GM12878 (cell line): Measurements from ENCODE around the gene NF1. TPM values are rescaled to one million over a fixed set of nuclear protein-coding genes. Genes with fewer than 3 reads are reported as not detected.

ENCODE experiments used
- ATAC-seq: fragments of 200-7000 bp; cut with Tn5 transposase; 3 replicates; pipeline ENCODE4 v1.9.1; 2020; ENCODE audit warnings: mild to moderate bottlenecking, moderate library complexity
- BruUV-seq: library from RNA; stranded (reverse); fragments of 400-500 nt; replicated peaks from 2 replicates; lab custom pipeline; 2021; lab: Mats Ljungman, UMichigan
- CTCF ChIA-PET: fragments of 300-600 bp; sonication (Branson Sonifier 250); formaldehyde crosslinking; extraction: SDS; loops from one replicate; lab custom pipeline; 2021; ENCODE audit warnings: inconsistent platforms; lab: Yijun Ruan, JAX
- POLR2A ChIA-PET: fragments of 350-600 bp; formaldehyde crosslinking; extraction: SDS; loops from one replicate; lab custom pipeline; 2021; ENCODE audit warnings: inconsistent platforms; lab: Charles Lee
- RAD21 ChIA-PET: fragments of 300-600 bp; sonication (Branson Sonifier 250); formaldehyde crosslinking; loops from one replicate; lab custom pipeline; 2023; ENCODE audit warnings: antibody characterized with exemption; ENCODE audit not compliant: unreplicated experiment; lab: Charles Lee
- SMC1A ChIA-PET: fragments of 300-600 bp; sonication (Branson Sonifier 250); formaldehyde crosslinking; loops from one replicate; lab custom pipeline; 2023; ENCODE audit not compliant: unreplicated experiment, uncharacterized antibody; lab: Charles Lee
- DNase-seq: peaks from one replicate; pipeline ENCODE4 v3.0.0-alpha.2; 2011; ENCODE audit warnings: low read depth, low spot score
- FAIRE-seq: peaks from 3 replicates; lab custom pipeline; 2011; peaks lifted over from hg19 to GRCh38; lab: Jason Lieb, UNC
- H2AFZ ChIP-seq: 2 replicates; pipeline ENCODE4 v1.6.0; 2011; ENCODE audit warnings: low read depth, low read length, control low read depth; ENCODE audit not compliant: control insufficient read depth
- H3K27ac ChIP-seq: 2 replicates; pipeline ENCODE4 v1.5.1; 2011; ENCODE audit warnings: control low read depth; ENCODE audit not compliant: control insufficient read depth, insufficient read depth
- H3K27me3 ChIP-seq, 2 experiments: replicated peaks in 1 of 2; 2 replicates each; pipeline versions ENCODE4 v1.6.0 to v1.6.1; 2011; ENCODE audit warnings: low read length in 1 of 2; ENCODE audit not compliant: control insufficient read depth in 2 of 2, insufficient read depth in 2 of 2
- H3K36me3 ChIP-seq, 2 experiments: 2 replicates each; pipeline ENCODE4 v1.5.1; 2011; ENCODE audit warnings: low read length in 1 of 2; ENCODE audit not compliant: control insufficient read depth in 2 of 2, insufficient read depth in 2 of 2
- H3K4me1 ChIP-seq: 2 replicates; pipeline ENCODE4 v1.6.1; 2011; ENCODE audit warnings: mild to moderate bottlenecking, low read length, moderate library complexity, mixed read lengths; ENCODE audit not compliant: control insufficient read depth, insufficient read depth
- H3K4me2 ChIP-seq: 2 replicates; pipeline ENCODE4 v1.6.0; 2011; ENCODE audit warnings: control low read depth; ENCODE audit not compliant: control insufficient read depth, insufficient read depth
- H3K4me3 ChIP-seq: fragments of 200-600 bp; sonication (generic); 2 replicates; pipeline ENCODE4 v1.5.1; 2016
- H3K79me2 ChIP-seq: 2 replicates; pipeline ENCODE4 v1.6.0; 2011; ENCODE audit warnings: low read length; ENCODE audit not compliant: control insufficient read depth, insufficient read depth
- H3K9ac ChIP-seq: 2 replicates; pipeline ENCODE4 v1.8.0; 2011; ENCODE audit warnings: low read length, control low read depth, mixed read lengths; ENCODE audit not compliant: control insufficient read depth, insufficient read depth
- H3K9me3 ChIP-seq: replicated peaks from 3 replicates; pipeline ENCODE4 v1.5.1; 2011; ENCODE audit warnings: mild to moderate bottlenecking, low read length; ENCODE audit not compliant: control insufficient read depth, insufficient read depth
- H4K20me1 ChIP-seq: 2 replicates; pipeline ENCODE4 v1.6.0; 2011; ENCODE audit not compliant: control insufficient read depth, insufficient read depth
- ATF2 ChIP-seq: IDR thresholded peaks from 2 replicates; pipeline ENCODE4 v1.6.1; 2012; ENCODE audit warnings: low read length, inconsistent platforms
- ATF7 ChIP-seq: fragments of 450-650 bp; IDR thresholded peaks from 2 replicates; pipeline ENCODE4 v1.6.1; 2016; ENCODE audit warnings: low read depth, mild to moderate bottlenecking
- E4F1 ChIP-seq: fragments of 450-650 bp; IDR thresholded peaks from 2 replicates; pipeline ENCODE4 v1.6.1; 2018; ENCODE audit warnings: borderline replicate concordance, mild to moderate bottlenecking; ENCODE audit not compliant: partially characterized antibody
- EP300 ChIP-seq, 2 experiments: fragments of 150-350 bp in 1 of 2; IDR thresholded peaks; 2 replicates each; pipeline ENCODE4 v1.6.1; 2011 to 2012; ENCODE audit warnings: low read depth in 2 of 2, low read length in 2 of 2, borderline replicate concordance in 1 of 2, improper control_type of control experiment in 1 of 2, inconsistent platforms in 1 of 2; ENCODE audit not compliant: control insufficient read depth in 1 of 2
- FOXK2 ChIP-seq: fragments of 450-650 bp; IDR thresholded peaks from 2 replicates; pipeline ENCODE4 v1.6.1; 2017; ENCODE audit warnings: mild to moderate bottlenecking, moderate library complexity
- MXI1 ChIP-seq: fragments of 150-350 bp; IDR thresholded peaks from 2 replicates; pipeline ENCODE4 v1.6.1; 2011; ENCODE audit warnings: low read depth, mild to moderate bottlenecking, inconsistent platforms, low read length, improper control_type of control experiment
- NBN ChIP-seq: fragments of 450-650 bp; IDR thresholded peaks from 2 replicates; pipeline ENCODE4 v1.6.1; 2016
- RB1 ChIP-seq: fragments of 450-650 bp; formaldehyde crosslinking; IDR thresholded peaks from 2 replicates; pipeline ENCODE4 v1.6.1; 2017; ENCODE audit warnings: mild to moderate bottlenecking, borderline replicate concordance
- SMARCA5 ChIP-seq: fragments of 450-650 bp; IDR thresholded peaks from 2 replicates; pipeline ENCODE4 v1.6.1; 2017; ENCODE audit warnings: mild to moderate bottlenecking
- TCF12 ChIP-seq: IDR thresholded peaks from 2 replicates; pipeline ENCODE4 v1.6.1; 2011; ENCODE audit warnings: low read depth, mild to moderate bottlenecking, low read length
- WGBS: methylation state at CpG from one replicate; pipeline ENCODE4 v1.1.6; 2016; ENCODE audit warnings: low lambda C conversion rate; ENCODE audit not compliant: insufficient replicate concordance, insufficient coverage; ENCODE audit errors: missing lambda C conversion rate; 5-methylcytosine and 5-hydroxymethylcytosine counted together
- in situ Hi-C: fragments of 300-500 bp; cut with MboI; formaldehyde crosslinking; loops from 9 replicates; pipeline ENCODE4 v1.14.3; 2018; ENCODE audit warnings: mixed read lengths
- intact Hi-C: fragments of 100-400 bp; cut with micrococcal nuclease; formaldehyde crosslinking; loops from one replicate; pipeline ENCODE4 v1.14.2; 2022; ENCODE audit not compliant: unreplicated experiment
- polyA plus RNA-seq, 11 experiments: library from polyadenylated mRNA; depleted of rRNA in 4 of 11; unstranded in 6 of 11; stranded (reverse) in 5 of 11; fragments of >200 nt; fragmentation: Nextera tagmentation in 4 of 11; fragmentation: Illumina TruSeq in 1 of 11; extraction: Ambion mirVana in 4 of 11; extraction: Trizol in 1 of 11; gene quantifications; 1 replicate in 1 of 11; 2 replicates in 10 of 11; pipeline versions ENCODE4 v1.2.1 to v1.2.3, GENCODE V29; 2011 to 2016; ENCODE audit warnings: inconsistent platforms in 2 of 11, missing spikeins in 2 of 11, low read depth in 1 of 11
- total RNA-seq, 4 experiments: library from RNA; depleted of rRNA in 3 of 4; stranded (reverse); fragments of >200 nt in 3 of 4; fragmentation: Illumina TruSeq in 1 of 4; extraction: Trizol in 1 of 4; gene quantifications; 2 replicates each; pipeline versions ENCODE4 v1.2.1 to v1.2.3, GENCODE V29; 2013 to 2021

The NF1 gene
- total and polyA plus RNA-seq, 10 of the 15 experiments (the other 5 are each of a cell fraction or from before 2014, with no cell fraction given) = 2.5 to 31.8 (median 16.6) TPM

DNA sequence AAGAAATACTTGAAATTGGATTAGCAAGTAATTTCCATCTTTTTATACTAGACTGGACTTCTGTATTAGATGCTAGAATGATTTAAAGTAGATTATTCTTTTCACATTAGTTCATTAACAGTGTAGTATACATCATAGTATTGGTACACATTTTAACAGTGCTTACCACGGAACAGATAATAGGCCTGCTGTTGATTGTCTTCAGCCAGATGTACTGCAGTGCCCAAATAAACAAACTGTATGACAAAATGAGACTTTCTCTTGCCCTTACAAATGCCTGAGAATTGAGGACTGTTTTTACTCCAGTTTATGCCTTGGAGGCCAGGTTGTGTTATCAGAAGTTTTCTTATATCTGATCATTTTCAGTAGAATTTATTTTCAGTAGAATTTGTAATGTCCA is 226.0 kb downstream of the NF1 start:
- RAD21 ChIA-PET = interaction anchor here (0.6 to 3.3 kb wide), 6 partner anchors 8 to 70 kb away, joined by 3 to 39 read pairs (median 8); partner anchors contain the start of gene EVI2B
- peak overlapping the region; percentile 88 for H3K4me2 ChIP-seq
- H3K27me3 ChIP-seq = no peaks in the 10 kb centered on the region
- H3K4me3 ChIP-seq = peak overlapping the region; percentile 65
- in situ Hi-C loops = no loop called here
- CTCF ChIA-PET = interaction anchor here (1.5 to 3.5 kb wide), 2 partner anchors 11 to 71 kb away, joined by 4 to 21 read pairs; no protein-coding TSS in a partner anchor
- SMC1A ChIA-PET = interaction anchor here (0.8 to 9.5 kb wide), 7 partner anchors 12 to 315 kb away, joined by 3 to 101 read pairs (median 13); no protein-coding TSS in a partner anchor
- POLR2A ChIA-PET = interaction anchor here (0.6 to 2.6 kb wide), 4 partner anchors 10 to 167 kb away, joined by 4 to 30 read pairs (median 5); no protein-coding TSS in a partner anchor
- peak overlapping the region; percentile 95 for H3K27ac ChIP-seq
- no peak for FAIRE-seq
- intact Hi-C loops = no loop called here
- TF ChIP-seq ATF2 (no peak), FOXK2 (no peak), RB1 (no peak)
- BruUV-seq = no TSS peak
- H2AFZ ChIP-seq = no peak overlapping the region
- H3K79me2 ChIP-seq = peaks cover 56% of the 10 kb centered on the region
- DNase-seq = no peak
- peak; percentile 44 for ATAC-seq
- 3% methylated on average over 1 of the region's 1 CpG for WGBS
- H3K9me3 ChIP-seq = no peaks in the 10 kb centered on the region
- H4K20me1 ChIP-seq = no peaks in the 10 kb centered on the region
- H3K4me1 ChIP-seq = peaks cover 7% of the 10 kb centered on the region
- H3K36me3 ChIP-seq = no peaks in the 10 kb centered on the region
- H3K9ac ChIP-seq = peak overlapping the region; percentile 54

- ChIA-PET SMC1A (interaction anchor here (0.8 to 9.5 kb wide), 5 partner anchors 8 to 71 kb away, joined by 3 to 101 read pairs (median 7); no protein-coding TSS in a partner anchor), RAD21 (interaction anchor here (0.6 to 1.9 kb wide), 2 partner anchors 8 to 35 kb away, joined by 3 to 6 read pairs; partner anchors contain the start of gene EVI2B), CTCF (interaction anchor here (0.7 to 3.5 kb wide), 2 partner anchors 9 to 12 kb away, joined by 3 to 21 read pairs; no protein-coding TSS in a partner anchor), POLR2A (interaction anchor here (0.6 to 1.2 kb wide), 4 partner anchors 10 to 72 kb away, joined by 3 to 7 read pairs (median 4); no protein-coding TSS in a partner anchor)
- Histone ChIP-seq H3K27ac (peak within 1 kb of the TSS; percentile 95), H3K4me2 (peak within 1 kb of the TSS; percentile 88), H4K20me1 (no peaks in the 10 kb centered on the region), H3K4me1 (peaks cover 4% of the 10 kb centered on the region; the same call in 1 of the 2 replicates), H3K9ac (peak within 1 kb of the TSS; percentile 54), H2AFZ (no peak within 1 kb of the TSS), H3K4me3 (peak within 1 kb of the TSS; percentile 65), H3K27me3 (no peaks in the 10 kb centered on the region), H3K9me3 (no peaks in the 10 kb centered on the region), H3K79me2 (peaks cover 49% of the 10 kb centered on the region), H3K36me3 (no peaks in the 10 kb centered on the region)
- FAIRE-seq (peak; percentile 75), DNase-seq (peak; percentile 69), ATAC-seq (peak; percentile 74)
- 0% methylated on average over 3 of the region's 3 CpGs for WGBS
- intact Hi-C loops = no loop called here
- in situ Hi-C loops = no loop called here
- BruUV-seq = no TSS peak
- TF ChIP-seq SMARCA5 (no peak), EP300 (IDR thresholded peaks at IDR 0.05; ENCODE audit: borderline replicate concordance in 1 of 2, control insufficient read depth in 1 of 2, low read depth in 2 of 2, low read length in 2 of 2) (peak in 1 of 2 experiments; percentile 31; a peak in 1 of 4 replicates), NBN (0 out of 2 replicates have a peak, but pooled peaks have one; percentile 28), TCF12 (no peak), ATF7 (peak; percentile 71), MXI1 (peak; percentile 85; the same call in 1 of the 2 replicates), E4F1 (no peak)
Observed at GRCh38 chr17:31321481-31321880, 226.7 kb downstream of the NF1 start, which contains the start of gene EVI2A. Gene EVI2A (minus strand): TSS chr17:31321622. CDS start chr17:31319013, 2,609 bp downstream.
